Fibroblast of skin of right biceps (primary cell): Measurements from ENCODE around the gene PATJ.

Experiments used
- DNase-seq: peaks from one replicate; pipeline ENCODE4 v3.0.0-alpha.2; 2013

PATJ gene

GRCh38 chr1:62064829-62065407 lies 322.6 kb downstream of the PATJ start:
- no peak for DNase-seq

GRCh38 chr1:62066713-62067112 lies 324.4 kb downstream of the PATJ start:
- no peak for DNase-seq

DNA sequence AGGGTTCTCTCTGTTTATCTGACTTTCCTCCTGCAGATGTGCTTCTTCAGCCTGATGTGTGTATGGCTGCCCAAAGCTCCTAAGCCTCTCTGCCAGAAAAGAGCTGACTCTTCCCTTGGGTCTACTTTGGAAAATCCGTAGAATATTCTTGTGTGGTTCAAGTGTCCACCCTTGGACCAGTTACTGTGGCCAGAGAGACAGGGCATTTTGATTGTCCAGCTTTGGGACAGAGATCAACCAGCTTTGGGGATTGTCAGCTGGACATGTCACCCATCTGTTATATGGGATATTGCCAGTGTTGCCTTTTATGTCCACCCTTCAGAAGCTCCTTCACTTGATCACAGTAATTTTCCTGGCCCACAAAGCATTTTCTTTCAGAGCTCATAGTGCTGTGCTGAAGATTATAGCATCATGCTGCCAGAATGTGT lies 326.1 kb downstream of the PATJ start:
- no peak for DNase-seq

- DNase-seq, result no peak
Observed at GRCh38 chr1:62068978-62069377, 326.7 kb downstream of the PATJ start.

DNA sequence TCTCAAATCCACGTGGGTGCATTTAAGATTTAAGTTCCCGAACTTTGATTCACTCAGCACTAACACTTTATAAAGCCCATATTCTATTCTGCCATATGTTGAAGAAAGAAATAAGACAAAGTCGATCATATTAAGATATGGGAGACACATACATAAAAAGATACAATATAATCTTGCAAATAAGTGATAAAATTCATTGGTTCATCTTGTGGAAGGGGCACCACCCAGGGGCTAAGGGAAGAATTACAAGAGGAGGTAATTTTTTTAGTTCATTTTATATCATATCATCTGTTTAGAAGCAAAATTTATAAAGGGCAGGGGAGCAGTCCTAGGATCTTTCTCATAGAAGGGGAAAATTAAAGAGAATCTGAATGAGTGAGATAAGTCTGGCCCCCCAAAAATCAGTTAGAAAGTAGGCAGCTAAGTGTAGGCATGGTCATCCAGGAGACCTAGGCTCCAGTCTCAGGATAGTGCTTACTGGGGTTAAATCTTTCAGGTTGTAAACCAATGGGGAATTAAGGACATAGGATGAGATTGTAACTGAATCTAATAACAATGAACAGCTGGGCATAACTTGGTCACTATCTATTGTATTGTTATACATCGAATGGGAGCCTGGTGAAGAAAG lies 328.2 kb downstream of the PATJ start:
- DNase-seq, result peak; percentile 5

DNA sequence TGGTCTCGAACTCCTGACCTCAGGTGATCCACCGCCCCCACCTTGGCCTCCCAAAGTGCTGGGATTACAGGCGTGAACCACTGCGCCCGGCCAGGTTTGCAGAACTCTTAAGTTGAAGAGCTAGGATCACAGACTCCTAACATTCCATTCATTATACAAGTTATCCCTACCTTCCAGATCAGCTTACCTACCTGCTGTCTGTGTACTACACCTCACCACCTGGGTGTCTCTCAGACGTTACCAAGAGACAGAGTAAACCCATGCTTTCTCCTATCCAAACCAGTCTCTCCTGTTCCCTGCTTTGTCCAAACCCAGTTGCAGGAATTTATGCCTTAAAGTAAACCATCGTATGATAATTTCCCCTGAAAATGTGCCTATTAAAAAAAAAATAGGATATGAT lies 329.4 kb downstream of the PATJ start:
- DNase-seq, result no peak

GRCh38 chr1:62076286-62076685 lies 334.0 kb downstream of the PATJ start:
- peak; percentile 78 for DNase-seq

GRCh38 chr1:62077821-62078220 lies 335.5 kb downstream of the PATJ start:
- DNase-seq, result no peak

DNA sequence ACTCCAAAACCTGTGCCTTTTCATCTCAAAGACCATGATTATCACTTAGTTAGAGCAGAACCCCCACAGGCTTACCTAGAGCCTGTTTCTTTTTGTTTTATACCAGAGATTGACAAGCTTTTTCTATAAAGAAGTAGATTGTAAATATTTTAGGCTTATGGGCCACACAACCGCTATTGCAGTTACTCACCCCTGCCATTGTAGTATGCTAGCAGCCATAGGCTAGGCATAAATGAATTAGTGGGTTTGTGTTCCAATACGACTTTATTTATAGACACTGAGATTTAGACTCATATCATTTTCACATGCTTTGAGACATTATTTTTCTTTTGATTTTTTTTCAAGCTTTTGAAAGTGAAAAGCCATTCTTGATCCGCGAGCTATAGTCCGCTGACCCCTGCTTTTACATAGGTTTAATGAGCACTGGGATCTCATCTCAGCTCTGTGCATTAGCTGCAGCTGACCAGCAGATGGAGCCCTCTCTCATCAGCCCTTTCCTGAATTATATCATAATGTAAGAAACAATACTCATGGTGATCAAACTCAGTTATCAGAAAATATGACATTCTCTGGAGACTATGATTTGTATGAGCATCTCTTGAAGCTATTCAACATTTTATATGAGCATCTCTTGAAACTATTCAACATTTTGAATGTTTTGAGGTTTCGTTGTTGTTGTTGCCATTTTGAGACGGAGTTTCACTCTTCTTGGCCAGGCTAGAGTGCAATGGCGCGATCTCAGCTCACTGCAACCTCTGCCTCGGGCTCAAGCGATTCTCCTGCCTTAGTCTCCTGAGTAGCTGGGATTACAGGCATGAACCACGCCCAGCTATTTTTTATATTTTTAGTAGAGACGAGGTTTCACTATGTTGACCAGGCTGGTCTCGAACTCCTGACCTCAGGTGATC lies 340.4 kb downstream of the PATJ start:
- DNase-seq, result peak; percentile 36

DNA sequence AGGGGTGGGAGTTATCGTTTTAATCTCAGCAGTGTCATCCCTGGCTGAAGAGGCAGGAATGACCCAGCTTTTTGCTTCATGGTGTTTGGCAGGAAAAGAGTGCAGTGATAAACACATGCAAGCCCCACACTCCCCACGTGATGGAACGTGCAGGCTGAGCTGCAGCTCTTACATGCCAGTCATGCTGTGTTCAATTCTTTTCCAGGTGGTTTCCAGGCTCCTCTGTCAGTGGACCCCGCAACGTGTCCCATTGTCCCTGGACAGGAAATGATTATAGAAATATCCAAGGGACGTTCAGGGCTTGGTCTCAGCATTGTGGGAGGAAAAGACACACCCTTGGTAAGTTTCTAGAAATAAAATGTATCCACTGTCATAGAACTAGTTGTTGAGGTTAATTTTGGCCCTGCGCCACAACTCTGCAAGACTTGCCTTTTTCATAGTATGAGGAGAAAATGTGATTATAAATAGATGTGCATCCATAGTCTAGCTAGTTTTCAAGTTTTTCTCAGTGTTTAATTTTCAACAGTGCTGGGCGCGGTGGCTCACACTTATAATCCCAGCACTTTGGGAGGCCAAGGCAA lies 342.1 kb downstream of the PATJ start:
- peak; percentile 17 for DNase-seq

GRCh38 chr1:62088439-62088838 lies 346.2 kb downstream of the PATJ start:
- DNase-seq, result no peak

DNA sequence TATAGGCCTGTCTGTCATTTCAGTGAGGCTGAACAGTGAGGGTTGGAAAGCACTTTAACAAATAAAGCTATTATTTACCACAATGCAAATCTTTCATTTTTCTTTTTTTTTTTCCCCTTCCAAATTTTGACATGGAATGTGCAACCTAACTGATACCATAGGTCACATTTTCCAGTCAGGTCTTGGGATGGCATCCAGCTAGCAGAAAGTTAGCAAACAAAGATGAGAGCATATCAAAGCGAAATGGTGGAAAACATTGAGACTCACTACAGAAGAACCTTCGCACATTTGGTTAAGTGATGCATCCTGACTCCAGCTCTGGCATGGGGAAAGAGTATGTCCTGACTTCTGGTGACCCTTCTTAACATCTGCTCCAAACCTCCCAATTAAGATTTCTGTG lies 347.3 kb downstream of the PATJ start:
- DNase-seq, result no peak

- no peak for DNase-seq
Observed at GRCh38 chr1:62090016-62090415, 347.7 kb downstream of the PATJ start.

GRCh38 chr1:62092110-62092509 lies 349.8 kb downstream of the PATJ start:
- no peak for DNase-seq

- DNase-seq, result no peak
Observed at GRCh38 chr1:62093261-62093660, 351.0 kb downstream of the PATJ start.

DNA sequence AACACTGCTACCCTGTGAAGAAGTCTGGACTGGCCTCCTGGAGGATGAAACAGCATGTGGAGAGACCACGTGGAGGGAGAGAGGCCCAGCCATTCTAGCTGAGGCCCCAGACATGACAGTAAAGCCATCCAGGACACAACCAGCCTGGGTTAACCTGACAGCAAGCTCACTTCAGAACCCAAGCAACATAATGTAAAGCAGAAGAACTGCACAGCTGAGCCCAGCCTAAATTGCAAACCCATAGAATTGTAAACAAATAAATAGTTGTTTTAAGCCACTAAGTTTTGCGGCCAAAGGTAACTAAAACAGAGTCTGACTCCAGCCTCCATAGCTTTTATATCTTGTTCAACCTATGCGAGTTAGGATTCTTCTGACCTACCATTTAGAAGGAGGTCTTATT lies 355.2 kb downstream of the PATJ start:
- DNase-seq, result no peak

- no peak for DNase-seq
Observed at GRCh38 chr1:62100442-62100841, 358.2 kb downstream of the PATJ start.

GRCh38 chr1:62103846-62104245 lies 361.6 kb downstream of the PATJ start:
- DNase-seq, result no peak

GRCh38 chr1:62107923-62108322 lies 365.6 kb downstream of the PATJ start:
- DNase-seq, result no peak

GRCh38 chr1:62109124-62109523 lies 366.8 kb downstream of the PATJ start:
- no peak for DNase-seq

DNA sequence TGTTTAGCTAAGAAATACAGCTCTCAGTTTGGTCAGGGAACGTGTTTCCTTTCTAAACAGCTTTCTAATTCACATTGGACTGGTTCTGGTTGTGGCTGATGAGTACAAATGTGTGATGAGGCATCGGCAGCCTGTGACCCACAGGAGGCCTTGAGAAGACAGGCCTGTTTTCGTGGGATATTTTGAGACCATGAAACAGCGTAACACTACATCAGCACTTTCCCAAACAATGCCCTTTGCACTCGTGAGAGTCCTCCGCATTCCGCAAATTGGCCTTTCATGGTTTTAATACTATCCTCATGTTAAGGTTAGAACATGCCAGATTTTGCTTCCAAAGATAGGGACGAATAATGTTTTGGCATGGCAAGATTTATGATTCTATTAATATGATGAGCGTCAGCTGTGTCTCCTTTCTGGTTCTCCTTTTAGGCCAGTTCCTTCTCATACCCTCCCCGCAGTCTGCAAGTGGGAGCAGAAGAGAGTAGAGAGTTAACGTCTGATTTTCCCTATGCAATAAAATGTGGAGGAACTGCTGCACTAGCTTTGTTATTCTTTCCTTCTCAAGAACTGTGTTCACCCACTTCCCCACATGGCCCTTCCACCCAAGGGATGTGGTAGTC lies 368.0 kb downstream of the PATJ start:
- DNase-seq, result no peak

DNA sequence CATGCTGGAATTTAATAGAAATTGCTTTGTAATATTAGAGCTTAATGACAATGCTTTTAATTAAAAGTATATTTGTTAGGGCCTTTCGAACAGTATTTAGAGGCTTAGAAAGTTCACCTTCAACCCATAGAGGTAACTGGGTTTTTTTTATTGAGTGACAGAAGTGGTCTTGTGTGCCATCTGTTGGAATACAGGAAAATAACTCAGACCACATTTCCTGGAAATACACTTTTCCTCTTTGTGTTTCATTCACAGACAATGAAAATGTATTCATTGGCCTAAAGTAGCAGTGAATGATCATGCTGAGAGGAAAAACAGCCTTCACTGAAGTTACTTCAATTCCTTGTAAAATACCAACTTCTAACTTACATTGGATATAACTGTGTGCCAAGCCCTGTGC lies 368.8 kb downstream of the PATJ start:
- DNase-seq, result no peak

GRCh38 chr1:62113507-62113906 lies 371.2 kb downstream of the PATJ start:
- DNase-seq, result no peak
